GM12891 (cell line): ENCODE measurements around the gene GNG11.

Source experiments
- DNase-seq: peaks from one replicate; pipeline ENCODE4 v3.0.0; 2011; ENCODE audit warnings: low spot score; ENCODE audit not compliant: insufficient read length
- FAIRE-seq: peaks from 2 replicates; lab custom pipeline; 2011; peaks lifted over from hg19 to GRCh38; lab: Jason Lieb, UNC
- PAX5 ChIP-seq: IDR thresholded peaks from 2 replicates; pipeline ENCODE4 v1.6.1; 2011; ENCODE audit warnings: low read length, moderate library complexity, mild to moderate bottlenecking; ENCODE audit not compliant: insufficient read depth, severe bottlenecking
- POLR2A ChIP-seq: IDR thresholded peaks from 2 replicates; pipeline ENCODE4 v1.6.1; 2011; ENCODE audit warnings: low read depth, low read length, control low read depth
- POLR2AphosphoS5 ChIP-seq: IDR thresholded peaks from 2 replicates; pipeline ENCODE4 v1.6.1; 2011; ENCODE audit warnings: low read depth, low read length, control low read depth
- POU2F2 ChIP-seq: IDR thresholded peaks from 2 replicates; pipeline ENCODE4 v1.6.1; 2011; ENCODE audit warnings: low read depth, mild to moderate bottlenecking, control low read depth, low read length, moderate library complexity
- SPI1 ChIP-seq: IDR thresholded peaks from 2 replicates; pipeline ENCODE4 v1.6.1; 2011; ENCODE audit warnings: low read depth, low read length, control low read depth
- TAF1 ChIP-seq: IDR thresholded peaks from 2 replicates; pipeline ENCODE4 v1.6.1; 2011; ENCODE audit warnings: low read depth, low read length, control low read depth

GNG11 gene

DNA sequence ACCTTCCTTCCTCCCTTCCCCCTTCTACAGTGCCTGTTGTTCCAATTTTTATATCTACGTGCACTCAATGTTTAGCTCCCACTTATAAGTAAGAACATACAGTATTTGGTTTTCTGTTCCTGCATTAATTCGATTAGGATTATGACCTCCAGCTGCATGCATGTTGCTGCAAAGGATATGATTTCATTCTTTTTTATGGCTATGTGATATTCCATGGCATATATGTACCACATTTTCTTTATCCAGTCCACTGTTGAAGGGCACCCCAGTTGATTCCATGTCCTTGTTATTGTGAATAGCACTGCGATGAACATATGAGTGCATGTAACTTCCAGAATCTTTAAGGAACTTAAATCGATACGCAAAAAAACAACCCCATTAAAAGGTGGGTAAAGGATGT, 42.7 kb downstream of the GNG11 start:
- no peak for DNase-seq
- TF ChIP-seq POLR2A, result no peak
- TF ChIP-seq PAX5, result no peak
- TF ChIP-seq POLR2AphosphoS5, result no peak
- no peak for TF ChIP-seq TAF1
- TF ChIP-seq SPI1, result no peak
- no peak for TF ChIP-seq POU2F2
- FAIRE-seq, result no peak

GRCh38 chr7:93964813-93965212, 43.3 kb downstream of the GNG11 start:
- no peak for DNase-seq
- FAIRE-seq, result no peak
- TF ChIP-seq PAX5 (no peak), POLR2AphosphoS5 (no peak), SPI1 (no peak), TAF1 (no peak), POLR2A (no peak), POU2F2 (no peak)

- TF ChIP-seq TAF1 (no peak), POU2F2 (no peak), POLR2A (no peak), POLR2AphosphoS5 (no peak), SPI1 (no peak), PAX5 (no peak)
- FAIRE-seq, result no peak
- no peak for DNase-seq
Measured at GRCh38 chr7:93968911-93969620, 47.5 kb downstream of the GNG11 start.

DNA sequence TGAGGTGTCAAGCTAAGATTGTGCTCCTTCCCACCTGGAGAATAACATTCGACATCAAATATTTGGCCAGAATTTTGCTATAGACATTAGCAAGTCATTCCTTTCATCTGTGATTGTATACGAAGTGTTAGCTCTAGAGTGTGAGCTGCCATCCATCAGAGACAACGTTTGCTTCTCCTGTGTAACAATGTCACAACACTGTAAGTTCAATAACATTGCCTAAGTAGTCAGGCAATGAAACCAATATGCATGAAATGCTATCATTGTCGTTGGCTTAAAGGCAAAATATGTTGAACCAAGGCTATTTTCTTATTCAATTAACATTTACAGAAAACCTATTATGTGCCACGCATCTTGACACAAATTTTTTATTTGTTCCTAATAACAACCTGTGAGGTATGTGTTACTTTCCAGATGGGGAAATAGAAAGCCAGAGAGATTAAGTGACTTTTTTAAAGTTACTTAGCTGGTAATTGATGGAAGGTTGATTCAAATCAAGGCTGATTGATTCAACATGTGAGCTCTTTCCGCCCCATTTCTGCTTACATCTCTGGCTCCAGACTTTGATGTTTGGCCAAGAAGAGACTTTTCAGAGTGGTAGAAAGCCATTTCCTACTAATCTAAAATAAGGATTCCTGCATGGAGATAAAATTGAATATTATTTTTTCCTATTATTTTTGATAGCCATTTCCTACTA, 50.6 kb downstream of the GNG11 start:
- peak; percentile 41 for FAIRE-seq

GRCh38 chr7:93973134-93973533, 51.6 kb downstream of the GNG11 start:
- no peak for FAIRE-seq
- DNase-seq, result no peak
- TF ChIP-seq TAF1 (no peak), SPI1 (no peak)

More for the DNA sequence above, 50.6 kb downstream of the GNG11 start:
- TF ChIP-seq PAX5, result no peak
- no peak for DNase-seq

DNA sequence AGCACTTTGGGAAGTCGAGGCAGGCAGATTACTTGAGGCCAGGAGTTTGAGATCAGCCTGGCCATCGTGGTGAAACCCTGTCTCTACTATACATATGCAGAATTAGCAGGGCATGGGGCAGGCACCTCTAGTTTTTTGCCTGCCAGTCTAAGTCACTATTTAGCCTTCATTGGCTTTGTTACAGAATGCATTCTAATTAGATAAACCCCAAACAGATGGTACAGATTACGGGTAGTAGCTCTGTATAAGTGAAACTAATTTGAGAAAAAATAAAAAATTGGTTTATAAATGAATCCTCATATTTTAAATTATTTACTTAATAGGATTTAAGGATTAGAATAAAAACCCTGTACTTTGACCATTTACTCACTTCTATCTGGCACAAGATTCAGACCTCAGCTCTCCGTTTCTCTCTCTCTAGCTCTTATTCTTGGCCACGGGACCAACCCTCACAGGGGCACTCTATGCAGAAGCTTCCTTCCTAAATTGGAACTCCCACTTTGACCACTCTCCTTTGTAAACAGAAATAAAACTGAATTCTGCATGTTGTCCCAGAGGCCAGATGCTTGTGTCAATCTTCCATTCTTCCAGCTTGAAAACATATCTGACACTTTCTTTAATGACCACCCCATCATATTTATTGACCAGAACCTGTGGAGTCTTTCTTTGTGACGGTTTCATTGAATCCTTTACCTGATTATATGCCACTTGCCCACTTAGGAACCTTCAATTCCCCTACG, 55.8 kb downstream of the GNG11 start:
- TF ChIP-seq TAF1 (no peak), POLR2AphosphoS5 (no peak), POLR2A (no peak), PAX5 (no peak), POU2F2 (no peak), SPI1 (no peak)
- no peak for FAIRE-seq
- no peak for DNase-seq
